NOMO-1 treated with dmso at 0.1 percent for 144 hours (cell line): ENCODE data around the gene ARRDC4.
A peak's percentile ranks its signal among the peaks of the same experiment; 100 is the strongest.

Source experiments
- DNase-seq: peaks from one replicate; lab custom pipeline; 2025; ENCODE audit not compliant: unreplicated experiment; lab: John Stamatoyannopoulos, UW

Gene ARRDC4, protein sequence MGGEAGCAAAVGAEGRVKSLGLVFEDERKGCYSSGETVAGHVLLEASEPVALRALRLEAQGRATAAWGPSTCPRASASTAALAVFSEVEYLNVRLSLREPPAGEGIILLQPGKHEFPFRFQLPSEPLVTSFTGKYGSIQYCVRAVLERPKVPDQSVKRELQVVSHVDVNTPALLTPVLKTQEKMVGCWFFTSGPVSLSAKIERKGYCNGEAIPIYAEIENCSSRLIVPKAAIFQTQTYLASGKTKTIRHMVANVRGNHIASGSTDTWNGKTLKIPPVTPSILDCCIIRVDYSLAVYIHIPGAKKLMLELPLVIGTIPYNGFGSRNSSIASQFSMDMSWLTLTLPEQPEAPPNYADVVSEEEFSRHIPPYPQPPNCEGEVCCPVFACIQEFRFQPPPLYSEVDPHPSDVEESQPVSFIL

DNA sequence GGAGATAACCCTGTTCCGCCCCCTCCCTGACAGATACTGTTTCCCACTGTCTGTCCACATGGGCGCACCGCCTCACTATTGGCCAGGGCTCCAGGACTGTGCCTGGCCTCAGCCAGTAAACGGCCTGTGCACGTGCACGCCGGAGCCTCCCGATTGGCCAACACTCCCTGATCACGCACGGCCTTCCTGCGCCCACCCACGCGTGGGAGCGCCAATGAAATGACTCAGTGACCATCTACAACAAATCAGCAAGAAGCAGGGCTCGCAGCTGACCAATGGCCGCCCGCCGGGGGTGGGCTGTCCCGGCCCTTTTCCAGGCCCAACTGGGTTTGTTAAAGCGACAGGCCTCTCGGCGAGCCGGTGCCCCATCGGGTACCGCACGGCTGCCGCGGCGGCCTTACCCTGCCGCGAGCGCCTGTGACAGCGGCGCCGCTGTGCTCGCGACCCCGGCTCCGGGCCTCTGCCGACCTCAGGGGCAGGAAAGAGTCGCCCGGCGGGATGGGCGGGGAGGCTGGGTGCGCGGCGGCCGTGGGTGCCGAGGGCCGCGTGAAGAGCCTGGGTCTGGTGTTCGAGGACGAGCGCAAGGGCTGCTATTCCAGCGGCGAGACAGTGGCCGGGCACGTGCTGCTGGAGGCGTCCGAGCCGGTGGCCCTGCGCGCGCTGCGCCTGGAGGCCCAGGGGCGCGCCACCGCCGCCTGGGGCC is at the start of gene ARRDC4:
ARRDC4 (plus strand) TSS at position 340 of the 703 bp plus-strand sequence; CDS start at position 499, 159 bp downstream.
- DNase-seq, result peak; percentile 99

DNA sequence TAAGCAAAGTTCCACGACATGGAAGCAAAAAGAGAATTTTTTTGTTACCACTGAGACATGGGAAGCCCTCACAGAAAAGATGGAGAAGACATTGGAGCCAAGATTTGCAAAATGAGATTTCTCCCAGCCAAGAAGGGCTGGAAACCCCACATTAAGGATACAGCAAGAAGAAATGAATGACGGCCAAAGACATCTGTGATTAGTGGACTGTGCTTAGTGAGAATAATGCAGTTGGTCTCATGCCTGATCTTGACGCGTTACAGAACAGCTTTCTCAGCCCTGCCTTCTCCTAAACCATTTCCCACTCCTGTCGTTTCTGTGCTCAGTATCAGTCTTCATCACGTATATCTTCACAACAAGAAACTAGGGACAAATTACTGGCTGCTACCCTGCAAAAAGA is 45.8 kb upstream of the ARRDC4 start:
- no peak for DNase-seq

DNA sequence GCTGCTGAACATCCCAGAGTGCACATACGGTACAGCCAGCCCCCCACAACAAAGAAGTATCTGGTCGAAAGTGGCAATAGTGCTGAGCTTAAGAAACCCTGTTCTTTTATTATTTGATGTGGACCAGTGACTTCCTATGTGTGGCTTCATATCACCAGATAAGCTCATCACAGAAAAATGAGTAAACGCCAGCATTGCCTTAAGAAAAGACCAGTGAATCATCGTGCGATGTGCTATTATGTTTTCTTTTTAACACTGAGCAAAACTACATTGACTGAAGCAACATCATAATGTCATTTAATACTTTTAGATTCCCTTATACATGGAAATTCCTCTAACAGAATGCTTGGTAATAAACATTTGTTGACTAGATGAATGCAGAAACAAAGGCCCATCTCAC is 45.2 kb upstream of the ARRDC4 start:
- DNase-seq, result no peak

DNA sequence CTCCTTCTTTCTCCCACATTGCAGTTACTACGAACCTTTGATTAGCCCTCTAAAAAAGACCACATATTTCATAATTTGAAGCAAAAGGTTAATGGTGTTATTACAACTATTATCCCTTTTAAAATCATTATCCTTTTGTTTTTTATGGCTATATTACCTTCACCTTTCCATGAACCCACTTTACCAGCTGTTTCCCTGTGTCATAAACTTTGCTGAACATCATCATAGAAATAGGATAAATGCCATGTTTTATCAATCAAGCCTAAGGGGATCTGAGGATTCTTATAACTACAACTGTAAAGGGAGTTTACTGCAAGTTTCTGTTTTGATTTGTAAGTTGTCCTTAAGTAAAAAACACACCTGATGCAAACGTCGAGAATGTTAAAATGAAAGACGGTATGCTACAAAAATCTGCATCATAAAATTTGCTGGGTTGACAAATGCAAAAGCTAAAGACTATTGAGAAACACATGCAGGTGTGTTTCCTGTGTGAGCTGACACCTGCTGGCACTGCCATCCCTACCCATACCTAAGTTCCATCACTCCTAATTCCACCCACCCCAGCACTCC is 39.1 kb upstream of the ARRDC4 start:
- no peak for DNase-seq

DNA sequence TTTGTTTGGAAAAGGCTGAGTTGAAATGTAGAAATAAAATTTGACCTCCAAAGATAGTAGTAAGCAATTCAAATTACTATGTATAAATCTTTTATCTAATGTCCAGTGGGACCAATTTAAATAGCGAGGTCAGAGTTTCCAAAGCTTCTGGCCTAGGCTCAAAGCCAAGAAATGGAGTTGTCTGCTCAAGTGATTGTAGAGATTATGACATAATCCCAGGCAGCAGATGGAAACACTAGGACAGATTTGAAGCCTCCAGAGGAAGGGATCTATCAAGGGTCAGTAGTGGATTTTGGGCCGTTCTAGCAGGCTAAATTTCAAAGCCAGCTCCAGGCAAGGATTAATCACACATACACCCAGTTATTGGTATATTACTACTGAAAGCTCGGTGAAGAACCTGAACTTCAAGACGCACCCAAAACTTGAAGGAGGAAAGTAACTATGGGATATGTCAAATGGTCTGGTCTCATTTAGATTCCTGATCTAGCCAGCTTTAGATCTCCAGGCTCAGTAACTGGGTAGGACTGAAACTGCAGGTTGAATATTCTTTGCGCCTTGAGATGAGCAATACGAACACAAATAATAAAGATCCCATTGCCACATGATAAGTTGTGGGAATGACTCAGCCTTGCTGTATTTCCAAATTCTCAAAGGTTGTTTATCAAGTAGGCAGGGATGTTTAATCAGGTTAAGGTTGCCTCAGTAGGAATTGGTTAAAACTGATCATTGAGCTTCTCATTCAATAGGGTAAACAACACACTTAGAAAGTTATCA is 30.9 kb upstream of the ARRDC4 start:
- DNase-seq, result no peak

DNA sequence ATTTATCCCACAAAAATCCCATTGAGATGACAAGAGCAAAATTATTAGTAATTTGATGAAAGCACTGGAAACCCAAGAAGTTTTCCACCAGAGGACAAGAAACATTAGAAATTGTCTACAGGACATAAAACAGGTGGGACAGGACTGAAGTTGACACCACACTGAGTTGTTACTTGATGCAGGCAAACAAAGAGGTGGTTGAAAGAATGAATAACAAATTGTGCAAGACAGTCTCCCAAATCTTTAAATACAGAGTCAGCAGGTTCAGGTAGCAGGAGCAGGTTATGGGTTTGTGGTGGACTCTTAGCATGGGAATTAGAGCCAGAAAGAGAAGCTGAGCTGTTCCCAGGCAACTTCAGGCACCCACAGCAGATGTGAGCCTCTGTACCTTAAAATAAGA is 30.3 kb upstream of the ARRDC4 start:
- no peak for DNase-seq

DNA sequence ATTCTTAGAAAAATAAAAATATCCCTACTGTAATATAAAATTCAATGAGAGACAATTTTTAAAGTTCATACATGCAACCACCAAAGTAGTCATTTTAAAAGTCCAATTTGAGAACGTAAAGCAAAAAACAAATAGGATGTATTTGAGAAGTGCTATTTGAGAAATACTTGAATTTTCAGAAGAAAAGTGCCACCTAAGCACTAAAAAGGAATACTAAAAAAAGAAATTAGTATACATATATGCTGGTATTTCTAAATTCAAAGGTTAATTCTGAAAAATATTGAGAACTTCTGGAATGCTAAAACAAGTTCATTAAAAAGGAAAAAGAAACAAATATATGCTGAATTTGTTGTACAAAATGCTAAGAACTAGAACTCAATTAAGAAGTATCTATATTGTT is 29.2 kb upstream of the ARRDC4 start:
- no peak for DNase-seq

DNA sequence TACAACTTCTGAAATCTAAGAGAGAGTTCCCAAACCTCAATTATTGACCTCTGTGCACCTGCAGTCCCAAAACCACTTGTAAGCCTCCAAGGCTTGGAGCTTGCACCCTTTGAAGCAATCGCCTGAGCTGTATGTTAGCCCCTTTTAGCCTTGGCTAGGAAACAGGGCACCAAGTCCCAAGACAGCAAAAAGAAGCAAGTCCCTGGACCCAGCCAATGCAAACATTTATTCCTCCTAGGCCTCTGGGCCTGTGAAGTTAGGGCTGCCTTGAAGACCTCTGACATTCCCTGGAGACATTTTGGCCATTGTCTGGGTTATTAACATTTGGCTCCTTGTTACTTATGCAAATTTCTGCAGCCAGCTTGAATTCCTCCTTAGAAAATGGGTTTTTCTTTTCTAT is 26.9 kb upstream of the ARRDC4 start:
- DNase-seq, result no peak

DNA sequence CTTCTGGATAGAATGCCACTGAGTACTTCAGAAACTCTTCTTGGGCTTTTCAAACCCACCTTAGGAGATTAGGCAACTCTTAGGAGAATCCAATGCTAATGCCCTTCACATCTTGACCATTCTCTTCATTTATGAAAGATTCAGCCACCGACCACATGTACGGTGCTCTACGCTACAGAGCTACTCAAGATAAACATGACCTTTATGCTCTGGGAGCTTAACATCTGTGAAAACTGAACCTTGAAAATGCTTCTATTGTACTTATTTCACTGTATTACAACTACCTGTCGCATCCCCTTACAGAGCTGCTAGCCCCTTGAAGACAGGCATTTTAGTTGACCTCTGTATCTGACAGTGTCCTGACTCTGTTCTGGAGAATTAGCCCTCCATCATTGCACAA is 19.5 kb upstream of the ARRDC4 start:
- DNase-seq, result no peak

DNA sequence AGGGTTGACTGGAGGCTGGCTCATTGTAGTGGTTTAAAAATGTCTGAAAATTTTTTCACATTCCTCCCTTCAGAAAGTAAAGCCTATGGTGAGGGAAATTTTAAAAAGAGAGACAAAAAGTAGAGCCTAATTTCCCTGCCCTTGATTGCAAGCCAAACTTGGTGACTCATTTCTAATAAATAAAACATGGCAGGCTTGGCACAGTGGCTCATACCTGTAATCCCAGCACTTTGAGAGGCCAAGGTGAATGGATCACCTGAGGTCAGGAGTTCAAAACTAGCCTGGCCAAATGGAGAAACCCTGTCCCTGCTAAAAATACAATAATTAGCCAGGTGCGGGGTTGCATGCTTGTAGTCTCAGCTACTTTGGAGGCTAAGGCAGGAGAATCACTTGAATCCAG is 18.9 kb upstream of the ARRDC4 start:
- DNase-seq, result no peak

DNA sequence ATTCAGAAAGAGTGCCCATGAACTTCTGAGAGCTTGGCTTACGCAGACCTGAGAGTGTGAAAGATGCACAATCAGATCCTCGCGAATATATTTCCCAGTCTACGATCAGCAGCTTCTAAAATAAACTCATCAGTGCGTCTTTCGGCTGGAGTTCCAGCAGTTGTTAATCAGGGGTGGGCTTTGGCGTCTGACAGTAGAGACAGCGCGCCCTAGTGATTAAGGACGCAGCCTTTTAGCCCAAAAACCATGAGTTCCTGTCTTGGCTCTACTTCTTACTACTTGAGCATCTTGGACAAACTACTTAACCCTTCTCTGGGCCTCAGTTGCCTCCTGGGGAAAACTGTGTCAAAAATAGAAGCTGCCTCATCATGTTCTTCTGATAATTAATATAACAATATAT is 15.8 kb upstream of the ARRDC4 start:
- no peak for DNase-seq

DNA sequence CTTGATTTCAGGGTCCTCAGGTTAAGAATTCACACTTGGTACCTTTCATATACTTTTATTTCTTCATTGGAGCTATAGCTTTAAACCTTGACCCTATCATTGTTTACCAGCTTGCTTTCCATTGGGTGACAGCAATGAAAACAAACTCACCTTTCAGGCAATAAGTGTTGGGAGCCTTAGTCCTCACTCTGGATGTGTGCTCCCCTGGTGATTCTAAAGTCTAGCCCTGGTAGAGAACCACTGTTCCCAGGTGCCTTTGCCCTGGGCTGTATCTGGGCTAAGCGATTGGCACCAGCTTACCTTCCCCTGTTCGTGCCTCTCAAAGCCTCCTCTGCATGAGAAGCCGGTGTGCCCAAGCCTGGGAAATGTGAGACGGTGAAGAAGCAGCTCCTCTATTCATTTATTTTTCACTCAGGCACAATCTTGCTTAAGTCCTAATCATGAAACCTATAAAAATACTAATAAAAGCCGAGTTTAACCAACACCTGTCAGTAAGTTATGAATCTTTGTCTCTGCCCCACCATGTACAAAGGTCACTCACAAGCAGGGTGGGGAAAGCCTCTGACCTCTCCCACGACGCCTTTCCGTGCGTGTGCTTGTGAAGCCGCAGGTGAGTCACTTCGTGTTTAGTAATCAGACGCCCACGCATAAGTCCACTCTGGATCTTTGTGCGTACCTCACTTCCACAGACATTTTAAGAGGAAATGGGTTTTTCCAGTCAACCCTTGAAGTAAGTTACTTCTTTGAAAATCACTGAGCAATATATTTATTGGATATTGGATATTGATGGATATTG is 12.8 kb upstream of the ARRDC4 start:
- DNase-seq, result no peak

DNA sequence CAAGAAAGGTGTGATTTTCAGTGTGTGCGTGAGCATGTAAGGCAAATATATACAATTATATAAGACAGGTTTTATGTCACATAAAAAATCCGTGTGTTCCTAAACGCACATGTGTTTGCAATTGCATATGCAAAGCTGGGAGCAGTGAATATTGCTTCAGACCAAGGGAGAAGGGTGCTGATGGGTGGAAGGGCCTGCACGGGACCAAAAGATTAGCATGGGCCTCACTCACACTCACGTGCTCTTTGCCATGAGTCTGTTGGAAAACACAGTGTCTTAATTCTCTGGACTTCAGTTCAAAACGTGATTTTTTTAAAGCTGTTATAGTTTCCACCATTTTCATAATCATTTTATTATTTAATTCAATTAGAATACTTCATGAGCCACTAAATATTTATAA is 7.2 kb upstream of the ARRDC4 start:
- DNase-seq, result no peak

DNA sequence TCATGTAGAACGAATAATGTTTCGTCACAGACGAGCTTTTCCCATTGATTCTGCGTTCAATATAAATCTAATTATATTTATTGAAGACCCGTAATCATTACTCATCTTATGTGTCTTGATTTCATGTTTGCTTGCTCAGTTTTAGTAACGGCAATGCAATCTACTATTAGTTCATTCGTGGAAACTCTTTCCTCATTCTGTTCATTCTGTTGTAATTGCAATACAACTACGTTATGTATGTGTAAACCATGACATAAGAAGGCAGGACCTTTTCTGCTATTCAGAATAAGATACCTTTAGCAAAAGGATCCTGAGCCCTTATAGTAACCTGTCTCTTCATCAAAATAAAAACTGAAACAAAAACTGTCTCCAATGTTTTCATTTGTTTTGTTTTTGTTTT is 6.8 kb upstream of the ARRDC4 start:
- DNase-seq, result no peak

DNA sequence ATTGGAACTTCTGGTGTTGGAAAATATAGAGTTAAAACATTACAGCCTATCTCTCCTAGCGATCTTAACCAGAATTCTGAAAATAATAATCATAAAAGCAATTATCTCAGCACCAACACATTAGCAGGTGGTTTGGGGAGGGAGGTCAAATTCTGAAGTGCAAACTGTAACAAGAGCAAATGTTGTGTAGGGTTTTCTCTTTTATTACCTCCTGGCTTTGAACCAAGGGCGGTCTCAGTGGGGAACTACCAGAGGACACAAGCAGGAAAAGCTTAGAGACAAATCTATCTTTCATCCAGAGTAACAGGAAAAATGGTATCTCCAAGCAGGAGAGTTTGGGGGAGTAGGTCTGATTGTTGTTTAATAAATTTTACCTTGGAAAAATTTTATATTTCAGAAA is 5.5 kb upstream of the ARRDC4 start:
- DNase-seq, result no peak

DNA sequence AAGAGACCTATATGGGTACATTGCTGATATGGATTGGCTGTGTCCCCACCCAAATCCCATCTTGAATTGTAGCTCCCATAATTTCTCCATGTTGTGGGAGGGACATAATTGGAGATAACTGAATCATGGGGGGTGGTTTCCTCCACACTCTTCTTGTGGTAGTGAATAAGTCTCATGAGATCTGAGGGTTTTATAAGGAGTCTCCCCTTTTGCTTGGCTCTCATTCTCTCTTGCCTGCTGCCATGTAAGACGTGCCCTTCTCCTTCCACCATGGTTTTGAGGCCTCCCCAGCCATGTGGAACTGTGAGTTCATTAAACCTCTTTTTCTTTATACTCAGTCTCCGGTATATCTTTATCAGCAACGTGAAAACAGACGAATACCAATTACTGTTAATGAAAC is 5.0 kb upstream of the ARRDC4 start:
- DNase-seq, result no peak

DNA sequence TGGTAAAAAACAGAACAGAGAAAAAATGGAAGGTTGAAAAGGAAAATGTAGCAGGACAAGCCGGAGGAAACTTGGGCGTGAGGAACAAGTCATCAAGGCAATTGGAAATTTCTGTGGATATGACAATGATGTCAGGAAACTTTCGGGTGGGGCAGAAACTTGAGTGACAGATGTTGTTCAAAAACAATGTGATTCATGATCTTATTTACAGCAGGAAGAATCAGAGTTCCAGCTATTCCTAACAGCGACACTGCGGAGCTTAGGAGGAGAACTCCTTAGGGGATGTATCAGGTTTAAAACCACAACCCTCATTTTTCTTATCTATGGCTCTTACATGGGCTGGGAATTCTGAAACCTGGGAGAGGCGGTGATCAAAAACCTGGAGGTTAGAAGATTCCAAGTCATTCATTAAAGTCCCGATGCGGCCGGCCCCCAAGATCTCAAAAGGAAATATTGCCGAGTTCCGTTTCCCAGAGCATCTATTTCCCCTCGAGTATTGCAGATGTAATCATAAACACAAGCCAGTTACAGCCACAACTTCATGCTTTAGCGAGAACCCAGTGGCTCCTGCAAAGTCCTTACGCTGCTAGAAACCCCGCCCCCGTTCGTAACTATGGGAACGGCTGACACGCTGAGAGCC is 659 bp upstream of the ARRDC4 start:
- DNase-seq, result no peak

DNA sequence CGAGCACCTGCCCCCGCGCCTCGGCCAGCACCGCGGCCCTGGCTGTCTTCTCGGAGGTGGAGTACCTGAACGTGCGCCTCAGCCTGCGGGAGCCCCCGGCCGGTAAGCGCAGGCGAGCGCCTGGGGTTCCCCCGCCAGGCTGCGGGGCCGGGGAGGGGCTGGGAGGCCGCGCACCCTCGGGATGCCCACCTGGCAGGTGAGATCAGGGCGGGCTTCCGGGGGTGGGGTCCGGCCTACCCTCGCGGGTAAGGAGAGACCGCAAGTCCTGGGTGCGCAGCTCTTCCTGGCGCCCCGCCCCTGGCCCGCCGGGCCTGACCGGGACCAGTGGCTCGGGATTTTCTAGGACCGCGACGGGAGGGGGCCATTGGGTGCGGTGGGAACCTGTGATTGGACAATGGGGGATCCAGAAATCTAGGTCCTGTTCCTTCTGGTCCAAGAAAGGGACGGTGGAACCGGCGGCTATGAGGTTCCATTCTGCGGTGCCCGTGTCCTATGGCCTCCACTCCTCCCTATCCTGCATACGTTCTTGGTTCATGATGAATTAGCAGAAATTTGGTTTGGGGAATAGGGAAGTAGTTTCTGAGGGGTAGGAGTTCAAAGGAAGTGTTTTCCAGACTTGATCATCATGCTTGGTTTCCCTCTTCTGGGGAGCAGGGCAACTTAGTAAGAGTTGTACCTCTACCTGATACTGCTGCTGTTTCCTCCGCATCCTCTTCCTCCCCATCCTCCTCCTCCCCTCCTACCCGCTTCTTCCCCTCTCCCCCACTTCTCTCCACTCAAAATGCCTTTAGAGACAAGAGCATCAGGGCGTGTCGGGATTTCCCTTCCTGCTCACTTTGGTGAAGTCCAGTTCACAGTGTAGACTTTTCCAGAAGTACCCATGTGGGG is 808 bp downstream of the ARRDC4 start:
- no peak for DNase-seq

DNA sequence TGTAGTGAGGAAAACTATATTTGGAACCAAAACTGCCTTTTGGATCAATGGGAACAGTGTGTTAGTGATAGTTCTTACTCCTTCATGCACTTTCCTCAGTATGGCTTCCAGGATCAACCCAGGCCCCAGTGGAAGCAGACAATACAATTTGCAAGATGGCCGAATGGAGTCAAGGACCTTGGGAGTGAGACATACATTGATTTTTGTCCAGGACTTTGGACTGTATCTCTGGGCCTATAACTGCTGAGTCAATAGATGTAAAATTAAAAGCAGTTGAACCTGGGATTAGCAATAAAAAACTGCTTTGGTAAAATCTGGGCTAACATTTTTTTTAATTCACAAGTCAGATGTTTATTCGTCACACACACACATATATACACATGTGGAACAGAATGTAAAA is 1.8 kb downstream of the ARRDC4 start:
- no peak for DNase-seq
